Measurements from ENCODE around the gene ATG2A.

ATG2A gene

GRCh38 chr11:64858467-64859263 is 58.3 kb downstream of the ATG2A start:
- in situ Hi-C loops (cut with MboI; ENCODE audit: low sequenced_read_pairs) = no loop called here

GRCh38 chr11:64857485-64857884 is 59.5 kb downstream of the ATG2A start:
- in situ Hi-C loops (cut with MboI; ENCODE audit: low sequenced_read_pairs) = no loop called here

- in situ Hi-C loops (cut with MboI; ENCODE audit: low sequenced_read_pairs) = no loop called here
These were observed 60.4 kb downstream of the ATG2A start for GRCh38 chr11:64856382-64857227.

GRCh38 chr11:64855596-64856304 is 61.3 kb downstream of the ATG2A start:
- in situ Hi-C loops (cut with MboI; ENCODE audit: low sequenced_read_pairs) = no loop called here

- in situ Hi-C loops (cut with MboI; ENCODE audit: low sequenced_read_pairs) = no loop called here
These were observed 62.2 kb downstream of the ATG2A start for GRCh38 chr11:64854534-64855502.

GRCh38 chr11:64854157-64854533 is 62.9 kb downstream of the ATG2A start:
- in situ Hi-C loops (cut with MboI; ENCODE audit: low sequenced_read_pairs) = no loop called here

- in situ Hi-C loops (cut with MboI; ENCODE audit: low sequenced_read_pairs) = no loop called here
These were observed 63.3 kb downstream of the ATG2A start for GRCh38 chr11:64853709-64854108.

- in situ Hi-C loops (cut with MboI; ENCODE audit: low sequenced_read_pairs) = no loop called here
These were observed 64.1 kb downstream of the ATG2A start for GRCh38 chr11:64852804-64853509.

GRCh38 chr11:64851831-64852351 is 65.1 kb downstream of the ATG2A start:
- in situ Hi-C loops (cut with MboI; ENCODE audit: low sequenced_read_pairs) = no loop called here

GRCh38 chr11:64850979-64851567 is 65.9 kb downstream of the ATG2A start:
- in situ Hi-C loops (cut with MboI; ENCODE audit: low sequenced_read_pairs) = no loop called here

GRCh38 chr11:64849598-64850356 is 67.2 kb downstream of the ATG2A start:
- in situ Hi-C loops (cut with MboI; ENCODE audit: low sequenced_read_pairs) = loop anchor here (5.0 kb wide), 1 partner anchor 43 kb away; no protein-coding TSS in a partner anchor

- in situ Hi-C loops (cut with MboI; ENCODE audit: low sequenced_read_pairs) = loop anchor here (5.0 kb wide), 1 partner anchor 43 kb away; no protein-coding TSS in a partner anchor
These were observed 68.0 kb downstream of the ATG2A start for GRCh38 chr11:64848826-64849597.

GRCh38 chr11:64848214-64848825 is 68.7 kb downstream of the ATG2A start:
- in situ Hi-C loops (cut with MboI; ENCODE audit: low sequenced_read_pairs) = loop anchor here (5.0 kb wide), 1 partner anchor 44 kb away; no protein-coding TSS in a partner anchor

GRCh38 chr11:64846998-64847666 is 69.9 kb downstream of the ATG2A start:
- in situ Hi-C loops (cut with MboI; ENCODE audit: low sequenced_read_pairs) = loop anchor here (5.0 kb wide), 1 partner anchor 45 kb away; no protein-coding TSS in a partner anchor

GRCh38 chr11:64845776-64846129 is 71.3 kb downstream of the ATG2A start:
- in situ Hi-C loops (cut with MboI; ENCODE audit: low sequenced_read_pairs) = loop anchor here (5.0 kb wide), 1 partner anchor 47 kb away; no protein-coding TSS in a partner anchor

- in situ Hi-C loops (cut with MboI; ENCODE audit: low sequenced_read_pairs) = loop anchor here (5.0 kb wide), 1 partner anchor 47 kb away; no protein-coding TSS in a partner anchor
These were observed 71.8 kb downstream of the ATG2A start for GRCh38 chr11:64845129-64845775.

Measured in HL-60/S4 treated with retinoic acid at 250 ng/mL for 4 days and 3 days (cell line).